ENCODE results near the gene CFAP97D1.

DNA sequence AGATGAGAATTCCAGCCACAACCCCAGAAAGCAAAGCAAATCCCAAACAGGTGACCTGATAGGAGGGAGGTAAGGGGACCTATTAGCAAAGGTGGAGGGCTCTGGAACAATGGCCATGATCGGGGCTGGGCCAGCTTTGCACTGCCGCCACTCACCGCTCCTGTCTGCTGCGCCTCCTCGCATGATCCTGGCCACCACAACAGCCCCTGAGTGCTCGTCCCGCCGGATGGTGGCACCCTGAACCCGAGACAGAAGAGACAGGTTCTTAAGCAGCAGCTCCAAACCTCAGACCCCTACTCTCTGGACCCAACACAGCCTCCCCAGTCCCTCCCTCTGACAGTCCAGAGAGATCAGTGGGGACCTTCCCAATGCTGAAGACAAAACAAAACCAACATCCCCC, 47.4 kb downstream of the CFAP97D1 start:
- TF ChIP-seq GATA2 (IDR thresholded peaks at IDR 0.05; ENCODE audit: low read depth, low read length): no peak
- TF ChIP-seq GATA3 (IDR thresholded peaks at IDR 0.05; ENCODE audit: low read depth, low read length): no peak
